Thoracic aorta (tissue), 2 donors: ENCODE measurements around the gene NSFL1C. TPM values are rescaled to one million over a fixed set of nuclear protein-coding genes. Genes with fewer than 3 reads are reported as not detected.

ENCODE experiments used
- ATAC-seq: fragments of 150-250 bp; one replicate; pipeline ENCODE4 v1.8.0; 2017; ENCODE audit warnings: low read depth; ENCODE audit not compliant: insufficient number of reproducible peaks, low FRiP score
- DNase-seq: peaks from one replicate; pipeline ENCODE4 v3.0.0-alpha.2; 2020; ENCODE audit warnings: low spot score
- H3K27ac ChIP-seq, 2 donors: fragments of 200-600 bp; sonication (generic); 1 replicate in 1 of 2; 2 replicates in 1 of 2; pipeline ENCODE4 v1.5.1; 2016; ENCODE audit warnings: mild to moderate bottlenecking in 2 of 2, moderate library complexity in 2 of 2
- H3K27me3 ChIP-seq: fragments of 200-600 bp; sonication (generic); replicated peaks from 2 replicates; pipeline ENCODE4 v1.6.0; 2016; ENCODE audit warnings: mild to moderate bottlenecking; ENCODE audit not compliant: insufficient read depth
- H3K36me3 ChIP-seq: fragments of 200-600 bp; sonication (generic); one replicate; pipeline ENCODE4 v1.5.1; 2016
- H3K4me1 ChIP-seq, 2 donors: fragments of 200-600 bp; sonication (generic); 1 replicate in 1 of 2; 2 replicates in 1 of 2; pipeline versions ENCODE4 v1.5.1 to v1.6.0; 2016; ENCODE audit warnings: low read depth in 2 of 2, mild to moderate bottlenecking in 1 of 2; ENCODE audit not compliant: control insufficient read depth in 1 of 2
- H3K4me3 ChIP-seq: fragments of 200-600 bp; sonication (generic); 2 replicates; pipeline ENCODE4 v1.5.1; 2016; ENCODE audit warnings: mild to moderate bottlenecking
- H3K9me3 ChIP-seq: fragments of 200-600 bp; sonication (generic); 2 replicates; pipeline ENCODE4 v1.5.1; 2016
- total RNA-seq, 2 donors: library from RNA; depleted of rRNA; stranded (reverse); fragments of >200 nt; gene quantifications; one replicate each; pipeline versions ENCODE4 v1.1.0 to v1.2.3, GENCODE V29; 2016
- TF ChIP-seq, protein P1 (sequence below): fragments of 200-600 bp; sonication (generic); IDR thresholded peaks from one replicate; pipeline ENCODE4 v1.5.1; 2019; ENCODE audit warnings: antibody characterized with exemption

Gene NSFL1C
- total RNA-seq, 2 donors from 2014 or later = 26.9 to 49.7 TPM

DNA sequence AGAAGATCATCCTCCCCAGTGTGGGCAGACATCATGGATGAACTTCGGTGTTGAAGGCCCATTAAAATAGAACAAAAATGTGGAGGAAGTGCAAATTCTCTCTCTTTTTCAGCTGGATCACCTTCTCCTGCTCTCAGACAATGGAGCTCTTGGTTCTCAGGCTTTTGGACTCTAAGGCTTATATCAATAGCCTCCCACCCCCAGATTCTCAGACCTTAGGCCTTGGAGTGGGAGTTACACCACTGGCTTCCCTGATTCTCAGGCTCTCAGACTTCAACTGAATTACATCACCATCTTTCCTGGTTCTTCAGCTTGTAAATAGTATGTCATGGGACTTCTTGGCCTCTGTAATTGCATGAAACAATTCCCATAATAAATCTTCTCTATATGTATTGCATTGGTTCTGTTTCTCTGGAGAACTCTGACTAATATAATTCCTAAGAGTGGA is 36.6 kb downstream of the NSFL1C start:
- H3K36me3 ChIP-seq = no peaks in the 10 kb centered on the region
- TF ChIP-seq, protein P1, sequence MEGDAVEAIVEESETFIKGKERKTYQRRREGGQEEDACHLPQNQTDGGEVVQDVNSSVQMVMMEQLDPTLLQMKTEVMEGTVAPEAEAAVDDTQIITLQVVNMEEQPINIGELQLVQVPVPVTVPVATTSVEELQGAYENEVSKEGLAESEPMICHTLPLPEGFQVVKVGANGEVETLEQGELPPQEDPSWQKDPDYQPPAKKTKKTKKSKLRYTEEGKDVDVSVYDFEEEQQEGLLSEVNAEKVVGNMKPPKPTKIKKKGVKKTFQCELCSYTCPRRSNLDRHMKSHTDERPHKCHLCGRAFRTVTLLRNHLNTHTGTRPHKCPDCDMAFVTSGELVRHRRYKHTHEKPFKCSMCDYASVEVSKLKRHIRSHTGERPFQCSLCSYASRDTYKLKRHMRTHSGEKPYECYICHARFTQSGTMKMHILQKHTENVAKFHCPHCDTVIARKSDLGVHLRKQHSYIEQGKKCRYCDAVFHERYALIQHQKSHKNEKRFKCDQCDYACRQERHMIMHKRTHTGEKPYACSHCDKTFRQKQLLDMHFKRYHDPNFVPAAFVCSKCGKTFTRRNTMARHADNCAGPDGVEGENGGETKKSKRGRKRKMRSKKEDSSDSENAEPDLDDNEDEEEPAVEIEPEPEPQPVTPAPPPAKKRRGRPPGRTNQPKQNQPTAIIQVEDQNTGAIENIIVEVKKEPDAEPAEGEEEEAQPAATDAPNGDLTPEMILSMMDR = no peak
- H3K27ac ChIP-seq = no peak overlapping the region
- H3K9me3 ChIP-seq = no peaks in the 10 kb centered on the region
- H3K4me1 ChIP-seq = peaks cover 0 to 3% of the 10 kb centered on the region in 2 donors
- DNase-seq = no peak
- ATAC-seq = no peak
- no peaks in the 10 kb centered on the region for H3K27me3 ChIP-seq
- no peak overlapping the region for H3K4me3 ChIP-seq

DNA sequence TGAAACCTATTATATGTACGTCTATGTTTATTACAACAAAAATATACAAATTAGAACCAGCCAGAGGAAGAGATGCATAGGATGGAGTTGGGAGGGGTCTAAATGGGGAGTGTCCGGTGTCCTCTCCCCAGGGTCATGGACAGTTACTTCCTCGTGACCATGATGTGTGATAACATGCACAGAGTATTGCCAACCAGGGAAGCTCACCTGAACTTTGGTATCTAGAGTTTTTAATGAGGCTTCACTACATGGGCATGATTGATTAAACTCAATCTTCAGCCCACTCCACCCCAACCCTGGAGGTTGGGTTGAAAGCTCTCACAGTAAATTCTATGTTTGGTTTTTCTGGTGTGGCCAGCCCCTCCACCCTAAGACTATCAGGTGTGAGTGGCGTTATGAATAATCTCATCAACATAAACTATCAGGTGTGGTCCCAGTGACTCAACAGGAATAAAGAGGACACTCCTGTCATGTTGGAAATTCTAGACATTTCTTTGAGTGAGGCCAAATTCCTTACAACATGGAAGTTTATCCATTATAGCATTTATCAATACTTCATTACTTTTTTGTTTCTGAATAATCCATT is 37.4 kb downstream of the NSFL1C start:
- H3K4me3 ChIP-seq = no peak overlapping the region
- no peaks in the 10 kb centered on the region for H3K4me1 ChIP-seq
- no peaks in the 10 kb centered on the region for H3K36me3 ChIP-seq
- ATAC-seq = no peak
- DNase-seq = no peak
- H3K27me3 ChIP-seq = no peaks in the 10 kb centered on the region
- TF ChIP-seq, protein P1 = no peak
- H3K9me3 ChIP-seq = no peaks in the 10 kb centered on the region
- no peak overlapping the region for H3K27ac ChIP-seq

DNA sequence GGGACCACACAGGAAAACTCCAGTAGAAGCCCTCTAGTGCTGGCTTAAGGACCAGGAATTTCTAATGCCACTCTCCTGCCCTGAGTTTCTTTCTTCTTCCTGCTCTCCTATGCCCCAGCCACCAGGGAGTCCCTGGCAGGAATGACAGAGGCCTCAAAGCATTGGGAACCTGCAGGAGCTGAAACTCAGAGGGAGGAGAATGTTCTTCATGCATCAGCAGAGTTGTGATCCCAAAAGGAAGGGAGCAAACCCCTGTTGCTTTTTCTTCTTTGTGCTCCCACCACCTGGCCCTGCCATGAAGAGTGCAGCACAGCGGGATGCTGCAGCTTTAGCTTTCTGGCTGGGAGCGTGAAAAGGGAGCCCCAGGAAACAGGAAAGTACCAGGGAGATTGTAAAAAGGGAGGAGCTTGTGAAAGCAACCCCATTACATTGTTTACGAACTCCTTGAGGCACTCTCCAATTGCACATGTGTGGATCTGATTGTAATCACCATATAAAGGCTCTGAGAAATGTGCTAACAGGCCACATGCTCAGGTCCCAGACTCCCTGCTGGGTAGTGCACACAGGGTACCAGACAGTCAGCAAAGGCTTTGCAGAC is 39.1 kb downstream of the NSFL1C start:
- Histone ChIP-seq H3K27me3 (no peaks in the 10 kb centered on the region), H3K27ac (no peak overlapping the region), H3K9me3 (no peaks in the 10 kb centered on the region), H3K36me3 (no peaks in the 10 kb centered on the region), H3K4me1 (no peaks in the 10 kb centered on the region), H3K4me3 (no peak overlapping the region)
- ATAC-seq (no peak), DNase-seq (no peak)
- TF ChIP-seq, protein P1 = no peak

DNA sequence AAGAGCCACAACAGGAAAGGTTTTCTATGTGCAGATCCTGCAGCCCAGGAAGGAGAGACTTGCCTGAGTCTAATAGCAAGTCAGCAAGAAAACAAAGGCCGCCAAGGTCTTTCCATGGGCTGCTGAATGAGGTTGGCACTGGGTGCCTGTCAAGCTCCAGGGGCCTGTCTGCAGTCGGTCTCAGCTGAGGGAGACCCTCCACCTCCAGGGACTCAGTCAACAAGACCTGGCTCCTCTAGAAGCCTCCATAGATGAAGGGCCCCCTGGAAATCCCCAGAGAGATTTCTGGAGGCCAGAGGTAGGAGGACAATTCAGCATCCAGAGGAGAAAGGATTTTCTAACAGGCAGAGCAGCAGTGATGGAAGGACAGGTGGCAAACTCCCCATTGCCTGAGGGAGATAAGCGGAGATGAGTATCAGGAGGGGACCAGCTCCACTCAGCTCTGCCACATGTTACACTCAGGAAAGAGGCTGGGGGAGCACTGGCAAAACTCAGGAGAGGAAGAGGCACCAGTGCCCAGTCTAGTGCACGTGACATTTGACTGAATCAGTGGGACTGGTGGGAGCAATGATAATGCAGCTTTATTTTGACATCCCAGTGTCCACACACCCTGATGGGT is 40.3 kb downstream of the NSFL1C start:
- Histone ChIP-seq H3K27me3 (no peaks in the 10 kb centered on the region), H3K9me3 (no peaks in the 10 kb centered on the region), H3K4me1 (no peaks in the 10 kb centered on the region), H3K27ac (no peak overlapping the region), H3K36me3 (no peaks in the 10 kb centered on the region), H3K4me3 (no peak overlapping the region)
- ATAC-seq = no peak
- DNase-seq = no peak
- TF ChIP-seq, protein P1 = no peak

DNA sequence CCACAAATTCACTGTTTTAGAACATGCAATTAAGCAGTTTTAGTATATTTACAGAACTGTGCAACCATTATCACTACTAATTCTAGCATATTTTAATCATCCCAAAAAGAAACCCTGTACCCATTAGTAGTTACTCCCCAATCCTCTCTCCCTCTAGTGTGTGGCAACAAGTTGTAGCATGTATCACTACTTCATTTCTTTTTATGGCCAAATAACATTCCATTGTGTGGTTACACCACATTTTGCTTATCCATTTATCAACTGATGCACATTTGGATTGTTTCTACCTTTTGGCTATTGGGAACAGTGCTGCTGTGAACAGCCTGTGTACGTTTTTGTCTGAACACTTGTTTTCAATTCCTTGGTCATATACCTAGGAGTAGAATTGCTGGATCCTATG is 42.3 kb downstream of the NSFL1C start:
- no peak for DNase-seq
- H3K4me3 ChIP-seq = no peak overlapping the region
- H3K27me3 ChIP-seq = no peaks in the 10 kb centered on the region
- no peak overlapping the region for H3K27ac ChIP-seq
- TF ChIP-seq, protein P1 = no peak
- H3K4me1 ChIP-seq = no peaks in the 10 kb centered on the region
- H3K36me3 ChIP-seq = no peaks in the 10 kb centered on the region
- H3K9me3 ChIP-seq = no peaks in the 10 kb centered on the region
- ATAC-seq = no peak
